ENCODE results near the gene PSMA7.
"Not testable (repeated sequence)": the region's sequence is repeated elsewhere in the genome, so short reads cannot be mapped to it uniquely, and the experiment has no call there.

PSMA7 gene

GRCh38 chr20:62120365-62120762 lies 22.8 kb downstream of the PSMA7 start:
- Mint-ChIP-seq H3K27ac (no peak overlapping the region), H3K36me3 (ENCODE audit: low read depth) (peaks cover 14% of the 10 kb centered on the region), H3K27me3 (ENCODE audit: low read depth) (no peaks in the 10 kb centered on the region), H3K4me1 (ENCODE audit: low read depth) (peaks cover 42% of the 10 kb centered on the region), H3K4me3 (peak overlapping the region; percentile 41), H3K9me3 (no peaks in the 10 kb centered on the region)
- DNase-seq (ENCODE audit: low spot score): no peak

GRCh38 chr20:62119591-62120364 lies 23.4 kb downstream of the PSMA7 start:
- peaks cover 8% of the 10 kb centered on the region for H3K36me3 Mint-ChIP-seq (ENCODE audit: low read depth)
- no peak overlapping the region for H3K27ac Mint-ChIP-seq
- no peaks in the 10 kb centered on the region for H3K9me3 Mint-ChIP-seq
- H3K27me3 Mint-ChIP-seq (ENCODE audit: low read depth): no peaks in the 10 kb centered on the region
- H3K4me3 Mint-ChIP-seq: peak overlapping the region; percentile 41
- DNase-seq (ENCODE audit: low spot score): no peak
- H3K4me1 Mint-ChIP-seq (ENCODE audit: low read depth): peaks cover 39% of the 10 kb centered on the region

- H3K4me3 Mint-ChIP-seq: no peak overlapping the region
- peaks cover 2% of the 10 kb centered on the region for H3K36me3 Mint-ChIP-seq (ENCODE audit: low read depth)
- peaks cover 34% of the 10 kb centered on the region for H3K4me1 Mint-ChIP-seq (ENCODE audit: low read depth)
- no peaks in the 10 kb centered on the region for H3K27me3 Mint-ChIP-seq (ENCODE audit: low read depth)
- H3K9me3 Mint-ChIP-seq: no peaks in the 10 kb centered on the region
- DNase-seq (ENCODE audit: low spot score): no peak
- H3K27ac Mint-ChIP-seq: no peak overlapping the region
Measured at GRCh38 chr20:62119115-62119514, 24.1 kb downstream of the PSMA7 start.

GRCh38 chr20:62118113-62119043 lies 24.8 kb downstream of the PSMA7 start:
- H3K9me3 Mint-ChIP-seq: no peaks in the 10 kb centered on the region
- no peak for DNase-seq (ENCODE audit: low spot score)
- H3K4me3 Mint-ChIP-seq: no peak overlapping the region
- peaks cover 27% of the 10 kb centered on the region for H3K4me1 Mint-ChIP-seq (ENCODE audit: low read depth)
- H3K27me3 Mint-ChIP-seq (ENCODE audit: low read depth): no peaks in the 10 kb centered on the region
- no peaks in the 10 kb centered on the region for H3K36me3 Mint-ChIP-seq (ENCODE audit: low read depth)
- H3K27ac Mint-ChIP-seq: peak overlapping the region; percentile 45

- DNase-seq (ENCODE audit: low spot score): peak; percentile 51
- Mint-ChIP-seq H3K27ac (peak overlapping the region; percentile 45), H3K4me3 (peak overlapping the region; percentile 65), H3K27me3 (ENCODE audit: low read depth) (no peaks in the 10 kb centered on the region), H3K4me1 (ENCODE audit: low read depth) (peaks cover 26% of the 10 kb centered on the region), H3K9me3 (peaks cover 3% of the 10 kb centered on the region), H3K36me3 (ENCODE audit: low read depth) (no peaks in the 10 kb centered on the region)
Measured at GRCh38 chr20:62117658-62118057, 25.5 kb downstream of the PSMA7 start.

GRCh38 chr20:62117362-62117646 lies 25.9 kb downstream of the PSMA7 start:
- peak overlapping the region; percentile 20 for H3K27ac Mint-ChIP-seq
- DNase-seq (ENCODE audit: low spot score): no peak

GRCh38 chr20:62116558-62117361 lies 26.4 kb downstream of the PSMA7 start:
- DNase-seq (ENCODE audit: low spot score): no peak

More at GRCh38 chr20:62117362-62117646, 25.9 kb downstream of the PSMA7 start:
- Mint-ChIP-seq H3K27me3 (ENCODE audit: low read depth) (no peaks in the 10 kb centered on the region), H3K4me3 (peak overlapping the region; percentile 65), H3K36me3 (ENCODE audit: low read depth) (no peaks in the 10 kb centered on the region), H3K9me3 (peaks cover 7% of the 10 kb centered on the region), H3K4me1 (ENCODE audit: low read depth) (peaks cover 26% of the 10 kb centered on the region)

GRCh38 chr20:62115800-62116407 lies 27.3 kb downstream of the PSMA7 start:
- Mint-ChIP-seq H3K9me3 (peaks cover 13% of the 10 kb centered on the region), H3K4me1 (ENCODE audit: low read depth) (peaks cover 21% of the 10 kb centered on the region)
- H3K4me3 Mint-ChIP-seq; H3K36me3 Mint-ChIP-seq (ENCODE audit: low read depth); H3K27me3 Mint-ChIP-seq (ENCODE audit: low read depth); H3K27ac Mint-ChIP-seq; DNase-seq (ENCODE audit: low spot score): not testable (repeated sequence)

More at GRCh38 chr20:62116558-62117361, 26.4 kb downstream of the PSMA7 start:
- Mint-ChIP-seq H3K36me3 (ENCODE audit: low read depth) (no peaks in the 10 kb centered on the region), H3K9me3 (peaks cover 9% of the 10 kb centered on the region), H3K27me3 (ENCODE audit: low read depth) (no peaks in the 10 kb centered on the region), H3K4me3 (peak overlapping the region; percentile 65), H3K27ac (no peak overlapping the region), H3K4me1 (ENCODE audit: low read depth) (peaks cover 26% of the 10 kb centered on the region)

GRCh38 chr20:62114894-62115293 lies 28.3 kb downstream of the PSMA7 start:
- H3K27ac Mint-ChIP-seq: no peak overlapping the region

GRCh38 chr20:62112368-62112767 lies 30.8 kb downstream of the PSMA7 start:
- Mint-ChIP-seq H3K9me3 (peaks cover 40% of the 10 kb centered on the region), H3K36me3 (ENCODE audit: low read depth) (peaks cover 4% of the 10 kb centered on the region), H3K27me3 (ENCODE audit: low read depth) (no peaks in the 10 kb centered on the region), H3K4me1 (ENCODE audit: low read depth) (peaks cover 1% of the 10 kb centered on the region), H3K4me3 (no peak overlapping the region), H3K27ac (no peak overlapping the region)
- no peak for DNase-seq (ENCODE audit: low spot score)

More at GRCh38 chr20:62114894-62115293, 28.3 kb downstream of the PSMA7 start:
- Mint-ChIP-seq H3K27me3 (ENCODE audit: low read depth) (no peaks in the 10 kb centered on the region), H3K36me3 (ENCODE audit: low read depth) (no peaks in the 10 kb centered on the region), H3K9me3 (peaks cover 19% of the 10 kb centered on the region), H3K4me3 (no peak overlapping the region), H3K4me1 (ENCODE audit: low read depth) (peaks cover 14% of the 10 kb centered on the region)
- no peak for DNase-seq (ENCODE audit: low spot score)

GRCh38 chr20:62111148-62111547 lies 32.0 kb downstream of the PSMA7 start:
- no peaks in the 10 kb centered on the region for H3K4me1 Mint-ChIP-seq (ENCODE audit: low read depth)
- peaks cover 48% of the 10 kb centered on the region for H3K9me3 Mint-ChIP-seq
- H3K36me3 Mint-ChIP-seq (ENCODE audit: low read depth): peaks cover 6% of the 10 kb centered on the region
- H3K27ac Mint-ChIP-seq: no peak overlapping the region
- H3K4me3 Mint-ChIP-seq: no peak overlapping the region
- H3K27me3 Mint-ChIP-seq (ENCODE audit: low read depth): no peaks in the 10 kb centered on the region
- no peak for DNase-seq (ENCODE audit: low spot score)

- H3K36me3 Mint-ChIP-seq (ENCODE audit: low read depth): peaks cover 10% of the 10 kb centered on the region
- H3K9me3 Mint-ChIP-seq: peaks cover 62% of the 10 kb centered on the region
- DNase-seq (ENCODE audit: low spot score): no peak
- H3K27me3 Mint-ChIP-seq (ENCODE audit: low read depth): no peaks in the 10 kb centered on the region
- H3K4me1 Mint-ChIP-seq (ENCODE audit: low read depth): no peaks in the 10 kb centered on the region
- H3K27ac Mint-ChIP-seq: no peak overlapping the region
- no peak overlapping the region for H3K4me3 Mint-ChIP-seq
Measured at GRCh38 chr20:62105592-62105991, 37.6 kb downstream of the PSMA7 start.

GRCh38 chr20:62104791-62105345 lies 38.3 kb downstream of the PSMA7 start:
- no peak for DNase-seq (ENCODE audit: low spot score)
- Mint-ChIP-seq H3K27me3 (ENCODE audit: low read depth) (no peaks in the 10 kb centered on the region), H3K4me3 (no peak overlapping the region), H3K4me1 (ENCODE audit: low read depth) (no peaks in the 10 kb centered on the region), H3K36me3 (ENCODE audit: low read depth) (peaks cover 10% of the 10 kb centered on the region), H3K27ac (no peak overlapping the region), H3K9me3 (peaks cover 63% of the 10 kb centered on the region)

Measured in T-helper 2 cell treated with Interferon-gamma antibody and Interleukin-4, amounts not matched to agents 5 μg/mL and 100 μg/mL, for 36 hours (primary cell).